Ramos (cell line): ENCODE measurements around the gene SLC5A7.

Experiments
- in situ Hi-C: fragments of 300-500 bp; cut with MboI; formaldehyde crosslinking; loops from one replicate; pipeline ENCODE4 v1.14.3; 2022; ENCODE audit warnings: low sequenced_read_pairs; ENCODE audit not compliant: unreplicated experiment

SLC5A7 gene

DNA sequence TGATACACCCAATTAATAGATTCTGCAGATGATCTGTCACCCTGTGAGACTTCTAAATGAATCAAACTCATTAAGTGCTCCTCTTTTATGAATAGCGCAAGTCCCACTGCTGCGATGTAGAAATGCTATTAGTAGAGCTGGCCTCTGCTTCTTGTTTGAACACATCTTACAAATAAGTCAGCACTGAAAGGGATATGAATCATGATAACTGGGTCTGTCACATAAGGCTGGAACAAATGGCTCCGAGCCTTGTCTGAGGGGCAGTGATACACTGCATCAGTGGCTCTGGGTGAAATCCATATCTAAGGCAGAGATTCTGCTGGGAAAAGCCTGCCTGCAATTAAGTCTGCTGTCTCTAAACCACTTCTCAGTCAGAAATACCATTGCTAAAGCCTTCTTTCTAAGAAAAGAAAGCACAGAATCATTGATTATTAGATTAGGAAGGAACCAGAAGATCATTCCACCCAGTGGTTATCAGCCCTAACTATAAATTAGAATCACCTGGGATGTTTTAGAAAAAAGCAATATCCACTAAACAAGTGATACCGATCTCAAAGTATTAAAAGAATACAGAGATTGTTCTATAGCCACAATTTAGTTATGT lies 75.2 kb downstream of the SLC5A7 start:
- in situ Hi-C loops = no loop called here
